ENCODE results near the gene LARGE2.
A peak's percentile ranks its signal among the peaks of the same experiment; 100 is the strongest.

Gene LARGE2

DNA sequence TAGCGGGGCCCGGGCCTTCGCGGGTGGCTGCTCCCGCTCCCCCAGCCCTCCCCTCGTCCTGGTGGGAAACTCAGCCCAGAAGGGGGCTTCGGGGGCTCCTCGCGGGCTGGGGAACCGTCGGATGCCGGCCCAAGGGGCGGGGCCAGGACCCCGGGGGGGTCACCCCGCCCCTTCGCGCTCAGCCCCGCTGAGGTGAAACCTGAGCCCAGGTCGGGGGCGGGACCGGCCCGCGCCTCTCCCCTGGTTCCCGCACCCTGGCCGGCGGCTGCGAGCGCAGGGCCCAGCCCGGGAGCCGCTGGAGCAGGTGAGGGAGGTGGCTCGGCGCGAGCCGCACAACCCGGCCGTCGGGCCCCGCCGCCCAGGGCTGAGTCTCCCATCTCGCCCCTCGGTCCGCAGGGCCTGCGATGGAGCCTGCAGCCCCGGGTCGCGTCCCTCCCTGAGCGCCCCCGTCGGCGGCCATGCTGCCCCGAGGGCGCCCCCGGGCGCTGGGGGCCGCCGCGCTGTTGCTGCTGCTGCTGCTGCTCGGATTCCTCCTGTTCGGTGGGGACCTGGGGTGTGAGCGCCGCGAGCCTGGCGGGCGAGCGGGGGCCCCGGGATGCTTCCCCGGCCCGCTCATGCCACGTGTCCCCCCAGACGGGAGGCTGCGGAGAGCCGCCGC, at the start of gene LARGE2:
LARGE2 (plus strand) TSS at position 232 of the 658 bp plus-strand sequence; CDS start at position 459, 227 bp downstream.
- DNase-seq (ENCODE audit: insufficient read length, low spot score) (no peak), FAIRE-seq (no peak)

DNA sequence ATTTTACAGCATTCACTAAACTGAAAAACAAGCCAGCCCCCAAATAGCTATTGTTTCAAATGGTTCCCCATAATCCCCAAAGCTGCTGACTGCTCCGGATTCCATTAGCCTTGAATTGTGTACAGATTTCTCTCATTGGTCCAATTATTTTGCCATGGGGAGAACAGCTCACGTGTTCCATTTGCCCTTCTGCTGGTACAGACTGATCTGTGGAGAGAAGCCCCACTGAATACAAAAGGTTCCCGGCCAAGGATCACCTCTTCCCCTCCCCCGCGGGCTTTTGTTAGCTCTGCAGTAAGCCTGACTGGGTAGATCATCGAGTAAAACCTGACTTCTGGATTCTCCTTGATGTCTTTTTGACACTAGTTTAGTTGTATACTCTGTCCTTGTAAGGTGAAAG, 46.1 kb upstream of the LARGE2 start:
- FAIRE-seq, result no peak
- no peak for DNase-seq (ENCODE audit: insufficient read length, low spot score)

GRCh38 chr11:45877221-45877620, 45.2 kb upstream of the LARGE2 start:
- DNase-seq (ENCODE audit: insufficient read length, low spot score) (no peak), FAIRE-seq (no peak)

DNA sequence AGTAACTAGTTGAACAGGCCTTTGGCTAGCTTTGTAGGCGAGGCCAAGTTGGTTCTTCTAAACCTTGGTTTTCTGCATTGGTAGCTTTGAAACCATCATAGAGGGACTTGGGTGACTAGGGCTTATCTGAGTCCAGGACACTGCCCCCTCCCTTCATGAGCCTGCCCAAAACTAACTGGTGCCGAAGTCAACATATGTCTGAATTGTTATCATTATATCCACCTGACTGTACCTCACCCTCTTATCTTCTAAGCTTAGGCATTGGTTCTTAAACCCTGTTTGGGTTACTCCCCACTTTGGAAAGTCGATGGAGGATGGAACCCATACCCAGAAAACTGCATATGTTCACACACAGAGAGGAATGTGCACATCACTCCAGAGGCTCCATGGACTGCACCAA, 44.6 kb upstream of the LARGE2 start:
- no peak for DNase-seq (ENCODE audit: insufficient read length, low spot score)
- no peak for FAIRE-seq

- DNase-seq (ENCODE audit: insufficient read length, low spot score), result no peak
- no peak for FAIRE-seq
Observed at GRCh38 chr11:45879803-45880686, 42.4 kb upstream of the LARGE2 start.

DNA sequence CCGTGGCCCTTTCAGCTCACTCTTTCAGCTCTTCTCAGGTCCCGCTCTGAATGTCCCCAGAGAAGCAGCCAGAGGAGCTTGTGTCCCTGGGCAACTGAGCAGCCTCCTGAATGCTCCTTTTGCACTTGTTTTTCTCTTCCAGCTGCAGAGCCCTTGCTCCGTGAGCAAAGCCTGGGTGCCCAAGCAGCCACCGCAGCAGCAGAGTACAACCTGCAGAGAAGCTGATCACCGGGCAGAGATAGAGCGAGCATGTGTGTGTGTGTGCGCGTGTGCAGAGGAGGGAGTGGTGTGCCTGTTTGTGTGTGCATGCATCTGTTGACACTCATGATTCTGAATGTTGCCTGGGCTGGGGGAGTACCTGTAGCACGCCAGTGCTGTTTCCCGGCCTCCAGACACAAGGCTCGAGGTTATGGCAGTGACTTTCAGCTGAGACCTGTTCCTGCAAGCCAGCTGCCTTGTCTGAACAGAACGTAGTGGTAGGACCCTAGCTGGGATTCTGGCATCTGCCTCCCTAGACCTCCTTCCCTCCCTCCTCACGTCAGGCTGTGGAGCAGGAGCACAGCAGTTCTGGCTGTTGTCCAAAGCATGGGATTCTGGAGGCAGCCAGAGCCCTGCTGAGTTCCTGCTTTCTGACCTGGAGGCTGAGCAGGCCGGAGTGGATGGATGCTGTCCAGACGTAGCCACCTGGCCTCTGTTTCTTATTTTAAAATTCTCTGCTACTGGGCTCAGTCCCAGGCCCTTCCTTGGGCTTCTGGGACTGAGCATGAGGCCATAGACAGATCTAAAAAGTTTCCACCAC, 41.5 kb upstream of the LARGE2 start:
- DNase-seq (ENCODE audit: insufficient read length, low spot score) (no peak), FAIRE-seq (no peak)

DNA sequence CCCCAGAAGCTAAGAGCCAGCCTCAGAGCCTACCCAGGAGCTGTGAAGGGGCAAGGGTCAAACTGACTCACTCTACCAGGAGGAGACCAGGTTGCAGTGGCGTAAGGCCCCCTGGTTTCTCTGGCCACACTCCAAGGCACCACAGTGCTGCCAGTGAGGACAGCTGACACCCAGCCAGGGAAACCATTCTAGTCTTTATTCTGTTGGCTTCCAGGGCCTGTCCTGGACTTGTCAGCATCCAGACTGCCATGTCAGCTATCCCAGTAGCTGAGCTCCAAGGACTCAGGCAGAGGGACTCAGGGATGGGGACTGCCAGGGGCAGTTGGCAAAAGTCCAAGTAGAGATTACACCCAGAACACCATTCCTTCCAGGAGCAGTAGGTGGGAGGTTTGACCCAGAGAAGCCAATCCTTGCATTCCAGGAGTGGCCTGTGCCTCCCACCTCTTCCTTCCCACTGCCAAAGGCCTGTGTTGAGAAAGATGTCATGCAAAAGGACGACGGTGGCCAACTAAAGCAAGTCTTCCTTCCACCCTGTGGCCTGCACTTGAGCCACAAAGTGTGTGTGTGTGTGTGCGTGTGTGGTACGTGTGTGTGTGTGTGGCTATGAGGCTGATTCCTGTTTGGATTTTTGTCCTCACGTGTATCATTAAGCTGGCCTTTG, 40.6 kb upstream of the LARGE2 start:
- FAIRE-seq (no peak), DNase-seq (ENCODE audit: insufficient read length, low spot score) (no peak)

- no peak for FAIRE-seq
Observed at GRCh38 chr11:45884596-45885185, 37.8 kb upstream of the LARGE2 start.

GRCh38 chr11:45885274-45885920, 37.1 kb upstream of the LARGE2 start, which contains the start of gene MAPK8IP1:
TSS of gene MAPK8IP1 (plus strand) at chr11:45885651. CDS start at chr11:45885821, 170 bp downstream.
- FAIRE-seq, result no peak
- DNase-seq (ENCODE audit: insufficient read length, low spot score), result peak; percentile 86

More at GRCh38 chr11:45884596-45885185, 37.8 kb upstream of the LARGE2 start:
- no peak for DNase-seq (ENCODE audit: insufficient read length, low spot score)

DNA sequence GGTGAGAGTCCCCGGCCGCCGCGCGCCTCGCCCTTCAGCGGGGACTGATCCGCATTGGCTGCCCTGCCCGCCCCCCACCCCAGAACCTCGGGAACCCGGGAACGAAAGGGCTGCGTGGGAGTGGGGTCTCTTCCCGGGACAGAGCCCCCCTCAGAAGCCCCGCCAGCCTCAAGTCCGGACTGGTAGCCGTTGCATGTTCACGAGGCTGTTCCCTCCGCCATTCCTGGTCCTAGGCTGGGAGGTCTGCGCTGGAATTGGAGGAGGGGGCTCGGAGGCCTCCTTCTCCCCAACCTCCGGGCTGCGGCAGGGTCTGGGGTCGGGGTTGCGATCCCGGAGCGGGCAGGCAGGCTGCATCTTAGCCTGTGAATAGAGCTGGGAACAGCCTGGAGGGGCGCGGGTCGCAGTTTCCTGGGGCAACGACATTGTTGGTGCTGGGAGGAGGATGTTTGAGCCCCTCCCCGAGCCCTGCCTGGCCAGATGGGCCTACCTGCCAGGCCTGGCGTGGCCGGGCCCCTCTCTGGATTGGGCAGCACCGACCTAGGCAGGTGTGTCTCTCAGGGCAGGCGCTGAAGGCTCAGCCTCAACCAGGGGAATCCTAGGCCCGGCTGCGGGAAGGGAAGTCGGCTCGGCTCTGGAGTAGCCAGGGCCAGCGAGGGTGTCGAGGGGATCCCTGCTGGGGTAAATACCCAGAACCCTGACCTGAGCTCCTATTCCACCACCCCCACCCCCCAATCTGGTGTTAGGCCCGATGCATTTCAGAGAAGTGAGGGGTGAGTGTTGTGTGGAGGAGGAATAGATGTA, 36.3 kb upstream of the LARGE2 start:
- FAIRE-seq (no peak), DNase-seq (ENCODE audit: insufficient read length, low spot score) (no peak)

DNA sequence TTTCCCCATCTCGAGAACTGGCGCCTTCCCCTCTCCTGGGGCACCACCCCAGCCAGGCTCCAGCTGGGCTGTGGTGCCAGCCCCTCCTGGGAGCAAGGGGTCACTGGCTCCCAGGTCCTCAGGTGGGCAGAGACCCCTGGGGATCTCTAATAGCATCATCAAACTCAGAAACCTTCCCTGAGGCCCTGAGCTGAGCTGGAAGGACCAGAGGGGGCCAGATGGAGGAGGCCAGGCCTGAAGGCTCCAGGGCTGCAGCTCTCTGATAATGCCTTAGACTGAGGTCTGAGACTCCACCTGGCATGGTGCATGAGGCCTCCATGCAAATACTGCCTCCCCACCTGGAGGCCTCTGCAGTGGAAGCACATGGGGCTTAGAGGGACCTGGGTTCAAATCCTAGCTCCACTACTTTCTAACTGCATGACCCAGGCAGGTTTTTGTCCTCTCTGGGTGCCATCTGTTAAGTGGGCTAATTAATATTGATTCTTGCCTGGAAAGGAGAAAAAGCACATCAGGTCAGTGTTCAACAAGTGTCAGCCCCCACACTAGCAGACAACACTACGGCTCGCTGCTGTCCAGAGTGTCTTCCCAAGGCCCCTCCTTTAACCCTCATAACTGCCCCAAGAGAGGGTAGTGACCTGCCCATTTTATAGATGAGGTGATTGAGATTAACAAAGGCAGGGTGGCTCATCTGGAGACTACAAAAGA, 35.5 kb upstream of the LARGE2 start:
- DNase-seq (ENCODE audit: insufficient read length, low spot score) (no peak), FAIRE-seq (no peak)

DNA sequence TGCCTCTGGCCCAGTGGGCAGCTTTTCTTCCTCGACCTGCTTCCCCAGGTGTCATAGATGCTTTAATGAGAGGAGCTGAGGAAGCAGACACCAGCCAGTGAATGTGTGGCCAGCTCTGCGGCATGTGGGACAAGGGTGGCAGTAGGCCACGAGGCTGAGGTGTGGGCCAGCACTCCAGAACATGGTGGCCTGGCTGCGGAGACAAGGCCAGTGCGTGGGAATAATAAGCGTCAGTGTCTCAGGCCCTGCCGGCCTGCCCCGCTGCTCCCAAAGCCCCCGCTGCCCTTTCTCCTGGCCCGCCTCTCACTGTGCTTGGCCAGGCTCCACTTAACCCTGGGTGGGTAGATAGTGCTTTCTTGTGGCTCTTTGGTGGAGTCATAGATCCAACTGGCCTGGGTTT, 34.9 kb upstream of the LARGE2 start:
- no peak for FAIRE-seq

DNA sequence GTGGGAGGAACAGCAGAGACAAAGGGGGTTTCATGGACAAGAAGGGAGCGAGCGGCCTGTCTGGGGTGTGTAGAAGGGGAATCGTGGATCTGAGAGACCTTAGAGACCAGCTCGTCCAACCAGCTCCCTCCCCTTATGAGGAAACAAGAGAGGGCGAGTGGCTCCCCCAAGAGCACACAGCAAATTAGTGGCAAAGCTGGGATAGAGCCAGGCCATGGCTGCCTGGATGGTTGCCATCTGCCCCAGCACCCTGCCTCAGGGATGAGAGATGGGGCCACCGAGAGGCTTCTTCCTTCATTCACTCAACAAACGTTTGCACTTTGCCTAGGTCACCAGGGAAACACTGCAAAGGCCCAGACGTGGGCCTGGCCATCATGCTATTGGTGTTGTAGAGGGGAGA, 32.9 kb upstream of the LARGE2 start:
- FAIRE-seq (no peak), DNase-seq (ENCODE audit: insufficient read length, low spot score) (no peak)

More for the DNA sequence above, 34.9 kb upstream of the LARGE2 start:
- no peak for DNase-seq (ENCODE audit: insufficient read length, low spot score)

- FAIRE-seq, result no peak
- DNase-seq (ENCODE audit: insufficient read length, low spot score), result no peak
Observed at GRCh38 chr11:45889966-45890365, 32.5 kb upstream of the LARGE2 start.

GRCh38 chr11:45890886-45891550, 31.4 kb upstream of the LARGE2 start:
- no peak for FAIRE-seq

DNA sequence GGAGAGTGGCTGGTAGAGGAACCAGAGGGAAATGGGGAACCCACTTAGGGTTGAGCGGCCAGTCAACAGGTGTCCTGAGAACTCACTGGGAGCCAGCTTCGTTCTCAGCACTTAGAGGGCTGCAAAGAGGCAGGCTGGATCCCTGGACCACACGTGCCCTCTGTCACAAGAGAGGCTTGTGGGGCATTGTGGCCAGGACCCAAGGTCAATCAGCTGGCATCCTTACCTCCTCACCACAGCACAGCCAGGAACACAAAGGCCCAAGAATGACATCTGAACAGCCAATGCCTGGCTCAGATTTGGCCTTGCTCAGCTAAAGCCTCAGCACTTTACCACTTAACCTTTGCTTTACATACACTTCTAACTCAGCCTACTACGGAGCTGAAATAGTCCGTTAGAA, 29.6 kb upstream of the LARGE2 start:
- DNase-seq (ENCODE audit: insufficient read length, low spot score), result no peak
- no peak for FAIRE-seq

More at GRCh38 chr11:45890886-45891550, 31.4 kb upstream of the LARGE2 start:
- no peak for DNase-seq (ENCODE audit: insufficient read length, low spot score)

DNA sequence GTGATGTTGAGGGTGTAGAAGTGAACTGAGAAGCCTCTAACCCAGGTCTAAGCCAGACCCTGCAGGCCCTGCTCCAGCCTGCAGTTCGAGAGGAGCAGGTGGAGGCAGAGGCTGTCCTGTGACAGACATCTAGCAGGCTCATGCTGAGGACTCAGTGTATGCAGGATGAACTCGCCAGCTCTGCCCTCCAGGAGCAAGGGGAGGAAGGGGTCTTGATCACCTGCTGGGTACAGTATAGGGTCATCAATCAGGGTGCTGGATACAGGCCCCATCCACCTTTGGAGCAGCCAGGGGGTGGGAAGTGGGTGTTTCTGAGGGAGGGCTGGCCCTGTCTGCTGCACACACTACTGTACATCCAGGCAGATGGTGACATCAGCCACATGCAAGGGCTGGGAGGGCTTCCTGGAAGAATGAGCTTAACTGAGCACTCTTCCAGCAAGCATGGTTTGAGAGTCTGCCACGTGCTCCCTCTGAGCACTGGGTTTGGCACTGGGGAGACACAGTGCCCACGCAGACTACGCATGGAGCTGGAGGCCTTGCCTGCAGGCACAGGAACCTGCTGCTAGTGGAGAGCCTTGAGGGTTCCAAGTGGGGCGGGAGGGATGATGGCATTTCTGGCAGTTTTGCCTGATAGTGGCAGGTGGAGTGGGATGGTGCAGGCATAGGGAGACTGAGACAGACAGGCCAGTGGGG, 27.8 kb upstream of the LARGE2 start:
- DNase-seq (ENCODE audit: insufficient read length, low spot score) (no peak), FAIRE-seq (no peak)
